NCI-H510A treated with DMSO at 0.1 percent for 48 hours (cell line): ENCODE results near the gene STPG3.

ENCODE experiments used
- DNase-seq: peaks from one replicate; lab custom pipeline; 2025; lab: John Stamatoyannopoulos, UW

The STPG3 gene

GRCh38 chr9:137251194-137251461 lies at the start of gene STPG3:
Gene STPG3 (plus strand): TSS chr9:137251286. CDS start chr9:137251287, 1 bp downstream.
- DNase-seq: no peak

- no peak for DNase-seq
Observed at GRCh38 chr9:137202966-137203365, 48.1 kb upstream of the STPG3 start.

GRCh38 chr9:137204731-137205125 lies 46.4 kb upstream of the STPG3 start:
- no peak for DNase-seq

GRCh38 chr9:137205126-137206069 lies 45.7 kb upstream of the STPG3 start, which contains the start of the genes NDOR1 and TMEM203:
Gene NDOR1 (plus strand): TSS chr9:137205700. CDS start chr9:137205778, 78 bp downstream.
Gene TMEM203 (minus strand): TSS chr9:137205648. CDS start chr9:137205414, 234 bp downstream.
- DNase-seq: peak; percentile 63

GRCh38 chr9:137206602-137207001 lies 44.5 kb upstream of the STPG3 start:
- no peak for DNase-seq

GRCh38 chr9:137211532-137211931 lies 39.6 kb upstream of the STPG3 start:
- no peak for DNase-seq

- no peak for DNase-seq
Observed at GRCh38 chr9:137212520-137212919, 38.6 kb upstream of the STPG3 start.

- DNase-seq: no peak
Observed at GRCh38 chr9:137213160-137214060, 37.7 kb upstream of the STPG3 start.

- DNase-seq: no peak
Observed at GRCh38 chr9:137214620-137215019, 36.5 kb upstream of the STPG3 start.

GRCh38 chr9:137215196-137215986 lies 35.7 kb upstream of the STPG3 start:
- DNase-seq: no peak

- DNase-seq: no peak
Observed at GRCh38 chr9:137216188-137216965, 34.7 kb upstream of the STPG3 start.

- peak; percentile 92 for DNase-seq
Observed at GRCh38 chr9:137217276-137218211, 33.5 kb upstream of the STPG3 start.

- DNase-seq: no peak
Observed at GRCh38 chr9:137218212-137218753, 32.8 kb upstream of the STPG3 start.

GRCh38 chr9:137218754-137219271 lies 32.3 kb upstream of the STPG3 start:
- DNase-seq: no peak

- DNase-seq: no peak
Observed at GRCh38 chr9:137219757-137220316, 31.2 kb upstream of the STPG3 start.

GRCh38 chr9:137220317-137221094 lies 30.6 kb upstream of the STPG3 start:
- DNase-seq: no peak

GRCh38 chr9:137221095-137221505 lies 30.0 kb upstream of the STPG3 start:
- no peak for DNase-seq

GRCh38 chr9:137221506-137222111 lies 29.5 kb upstream of the STPG3 start:
- DNase-seq: no peak
